Skin epidermis (tissue), 12 donors: Measurements from ENCODE around the gene KRT23.

Experiments used
- H3K27ac ChIP-seq, 21 experiments: fragments of 200-600 bp; sonication (generic) in 11 of 21; one replicate each; pipeline ENCODE4 v1.5.0; 2020; ENCODE audit warnings: mild to moderate bottlenecking in 3 of 21, inconsistent platforms in 2 of 21, moderate library complexity in 2 of 21
- H3K4me3 ChIP-seq, 7 experiments: fragments of 200-600 bp; sonication (generic) in 2 of 7; one replicate each; pipeline ENCODE4 v1.5.0; 2020; ENCODE audit warnings: inconsistent platforms in 2 of 7, mild to moderate bottlenecking in 2 of 7, moderate library complexity in 1 of 7

Gene KRT23

GRCh38 chr17:40914075-40914855 is 23.2 kb downstream of the KRT23 start:
- Histone ChIP-seq H3K4me3 (no peak overlapping the region), H3K27ac (peak overlapping the region in 5 of 21 experiments; percentile 8 to 36 (median 13))

GRCh38 chr17:40912486-40913210 is 24.8 kb downstream of the KRT23 start:
- Histone ChIP-seq H3K27ac (peak overlapping the region in 2 of 21 experiments; percentile 8 to 41), H3K4me3 (no peak overlapping the region)

DNA sequence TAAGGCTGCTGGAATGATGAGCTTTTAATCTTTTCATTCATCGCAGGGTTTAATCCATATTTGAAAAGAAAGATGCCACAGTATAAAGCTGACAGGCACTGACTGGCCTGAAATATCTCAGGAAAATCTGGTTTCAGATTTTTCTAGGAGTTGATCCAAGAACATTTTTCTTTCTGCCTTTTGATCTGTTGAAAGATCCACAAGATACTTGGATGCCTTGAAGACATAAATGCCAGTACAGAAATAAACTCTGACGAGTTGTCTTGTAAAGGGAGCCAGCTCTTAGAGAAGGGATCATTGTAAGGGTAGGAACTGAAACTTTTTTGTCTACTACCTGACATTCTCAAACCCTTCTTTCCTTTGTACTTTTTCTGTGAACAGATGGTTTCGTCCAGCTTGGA is 27.0 kb downstream of the KRT23 start:
- Histone ChIP-seq H3K27ac (peak overlapping the region in 20 of 21 experiments; percentile 35 to 82 (median 68)), H3K4me3 (no peak overlapping the region)

- Histone ChIP-seq H3K4me3 (no peak overlapping the region), H3K27ac (peak overlapping the region in 19 of 21 experiments; percentile 32 to 82 (median 59))
Observed at GRCh38 chr17:40909755-40910154, 27.7 kb downstream of the KRT23 start.

DNA sequence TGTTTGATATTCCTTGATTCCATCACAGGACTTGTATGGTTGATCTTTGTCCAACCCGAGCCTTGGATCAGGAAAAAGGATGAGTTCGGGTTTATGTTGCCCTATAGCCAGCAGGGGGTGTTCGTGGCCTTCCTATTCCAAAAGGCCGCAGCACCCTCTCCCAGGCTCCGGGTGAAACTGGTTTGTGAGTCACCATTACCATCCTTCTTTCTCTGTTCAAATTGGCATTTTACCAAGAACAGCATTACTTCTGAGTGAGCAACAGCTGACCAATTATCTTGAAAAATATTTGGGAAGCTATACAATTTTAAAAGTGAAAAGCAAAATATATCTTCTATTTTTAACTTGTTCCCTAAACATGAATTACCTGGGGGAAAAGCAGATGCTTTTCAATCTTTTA is 28.1 kb downstream of the KRT23 start:
- Histone ChIP-seq H3K27ac (peak overlapping the region in 17 of 21 experiments; percentile 32 to 82 (median 59)), H3K4me3 (no peak overlapping the region)

DNA sequence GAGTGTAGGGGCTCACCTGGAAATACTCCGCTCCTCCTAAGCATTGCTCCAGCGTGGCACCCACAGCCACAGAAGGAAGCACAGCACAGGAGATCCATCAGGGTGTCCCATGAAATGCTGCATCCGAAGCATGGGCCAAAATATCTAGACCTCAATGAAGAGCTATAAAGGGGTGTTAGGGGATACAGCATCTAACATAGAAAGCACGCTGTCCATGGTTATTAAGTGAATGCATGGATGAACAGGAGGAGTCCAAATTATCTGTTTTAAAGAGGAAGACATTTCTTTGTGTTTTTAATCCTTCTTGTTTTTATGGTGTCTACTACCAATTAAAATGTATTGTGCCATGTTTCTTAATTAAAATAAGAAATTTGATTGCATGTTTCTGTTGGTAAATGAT is 30.8 kb downstream of the KRT23 start:
- no peak overlapping the region for H3K27ac ChIP-seq

DNA sequence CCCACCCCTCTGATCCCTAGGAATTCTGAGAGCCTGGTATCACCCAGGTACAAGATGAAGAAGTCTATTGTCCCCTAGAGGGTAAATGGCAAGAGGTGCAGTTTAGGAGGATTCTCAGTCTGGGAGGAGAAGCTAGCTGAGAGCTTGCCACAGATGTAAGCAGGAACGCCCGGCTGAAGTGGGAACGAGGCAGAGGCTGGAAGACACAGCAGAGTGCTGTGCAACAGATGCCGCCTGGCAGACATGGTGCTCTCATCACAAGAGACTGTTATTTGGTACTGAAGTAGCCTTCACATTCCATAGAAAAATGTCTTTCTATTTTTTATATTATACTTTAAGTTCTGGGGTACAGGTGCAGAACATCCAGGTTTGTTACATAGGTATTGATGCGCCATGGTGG is 32.1 kb downstream of the KRT23 start:
- Histone ChIP-seq H3K27ac (no peak overlapping the region), H3K4me3 (no peak overlapping the region)

More for the DNA sequence above, 30.8 kb downstream of the KRT23 start:
- H3K4me3 ChIP-seq, result no peak overlapping the region

- Histone ChIP-seq H3K27ac (peak overlapping the region in 1 of 21 experiments; percentile 4), H3K4me3 (no peak overlapping the region)
Observed at GRCh38 chr17:40903129-40903847, 34.2 kb downstream of the KRT23 start.

DNA sequence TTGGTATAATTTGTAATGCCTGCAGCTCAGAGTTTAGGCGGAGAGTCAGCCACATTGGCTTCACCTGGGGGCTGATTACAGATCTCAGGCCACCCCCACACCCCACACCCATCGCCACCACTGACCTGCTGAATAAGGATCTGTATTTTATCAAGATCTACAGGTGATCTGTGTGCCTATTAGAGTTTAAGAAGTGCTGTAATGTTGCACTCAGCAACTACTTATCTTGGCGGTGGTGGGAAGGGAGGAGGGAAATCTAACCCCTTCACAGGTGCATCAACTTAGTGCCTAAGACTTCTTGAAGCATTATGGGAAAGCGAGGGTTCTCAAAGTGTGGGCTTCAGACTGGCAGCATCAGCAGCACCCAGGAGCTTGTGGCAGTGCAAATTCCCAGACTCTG is 34.9 kb downstream of the KRT23 start:
- no peak overlapping the region for H3K4me3 ChIP-seq
- H3K27ac ChIP-seq, result peak overlapping the region in 5 of 21 experiments; percentile 4 to 44 (median 23)

- Histone ChIP-seq H3K4me3 (no peak overlapping the region), H3K27ac (peak overlapping the region in 4 of 21 experiments; percentile 22 to 44 (median 30))
Observed at GRCh38 chr17:40901981-40902474, 35.4 kb downstream of the KRT23 start.

DNA sequence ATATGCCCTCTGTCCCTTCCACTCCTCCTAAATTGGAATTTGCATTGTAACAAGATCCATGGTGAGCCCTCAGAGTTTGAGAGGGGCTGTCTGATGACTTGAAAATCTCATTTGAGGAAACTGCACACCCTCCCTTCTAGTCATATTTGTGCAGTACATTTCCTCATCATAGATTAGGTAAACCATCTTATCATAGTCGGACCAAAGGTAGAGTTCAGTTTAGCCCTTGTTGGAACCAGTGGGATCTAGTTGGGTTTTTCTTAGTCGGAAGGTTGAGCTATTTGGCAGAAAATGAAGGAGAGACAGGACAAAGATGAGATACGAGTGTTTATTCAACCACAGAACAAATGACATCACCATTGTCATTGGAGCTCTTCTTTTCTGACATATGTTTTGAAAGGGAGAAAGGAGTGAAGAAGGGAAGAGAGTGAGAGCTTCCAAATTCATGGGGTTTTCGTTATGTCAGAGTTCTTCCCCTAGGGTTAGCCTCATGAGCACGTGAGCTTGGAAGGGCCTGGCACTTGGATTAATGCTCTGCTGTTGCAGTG is 36.6 kb downstream of the KRT23 start:
- H3K4me3 ChIP-seq, result no peak overlapping the region
- no peak overlapping the region for H3K27ac ChIP-seq

GRCh38 chr17:40896916-40897455 is 40.5 kb downstream of the KRT23 start:
- H3K27ac ChIP-seq, result no peak overlapping the region

GRCh38 chr17:40895106-40895730 is 42.2 kb downstream of the KRT23 start:
- H3K4me3 ChIP-seq, result no peak overlapping the region

More at GRCh38 chr17:40896916-40897455, 40.5 kb downstream of the KRT23 start:
- H3K4me3 ChIP-seq, result no peak overlapping the region

GRCh38 chr17:40888196-40888720 is 49.2 kb downstream of the KRT23 start:
- no peak overlapping the region for H3K27ac ChIP-seq
- H3K4me3 ChIP-seq, result no peak overlapping the region

More at GRCh38 chr17:40895106-40895730, 42.2 kb downstream of the KRT23 start:
- H3K27ac ChIP-seq, result peak overlapping the region in 1 of 21 experiments; percentile 39

- Histone ChIP-seq H3K4me3 (no peak overlapping the region), H3K27ac (no peak overlapping the region)
Observed at GRCh38 chr17:40886090-40886489, 51.4 kb downstream of the KRT23 start.

- H3K4me3 ChIP-seq, result no peak within 1 kb of the TSS
- no peak within 1 kb of the TSS for H3K27ac ChIP-seq
Observed at GRCh38 chr17:40884708-40885512, 52.5 kb downstream of the KRT23 start, which contains the start of gene KRT20. TSS of gene KRT20 (minus strand) at chr17:40885242. CDS start at chr17:40885185, 57 bp downstream.

- H3K27ac ChIP-seq, result no peak overlapping the region
- no peak overlapping the region for H3K4me3 ChIP-seq
Observed at GRCh38 chr17:40883626-40884334, 53.7 kb downstream of the KRT23 start.
